DOHH2 (cell line): ENCODE results near the gene OSCAR.

Experiments used
- H3F3A ChIP-seq: fragments of 200-600 bp; sonication (generic), shearing (Covaris generic); 2 replicates; pipeline ENCODE4 v1.6.0; 2016; ENCODE audit warnings: antibody characterized with exemption, mild to moderate bottlenecking; ENCODE audit not compliant: control insufficient read depth, insufficient read depth
- H3K27ac ChIP-seq: fragments of 200-600 bp; sonication (generic); 2 replicates; pipeline ENCODE4 v1.5.1; 2014; ENCODE audit warnings: low read depth, mild to moderate bottlenecking, low read length, moderate library complexity
- H3K27me3 ChIP-seq: fragments of 200-600 bp; sonication (generic); 2 replicates; pipeline ENCODE4 v1.6.1; 2014; ENCODE audit warnings: mild to moderate bottlenecking, low read length, mixed read lengths; ENCODE audit not compliant: control insufficient read depth
- H3K36me3 ChIP-seq: fragments of 200-600 bp; sonication (generic); 2 replicates; pipeline ENCODE4 v1.6.1; 2014; ENCODE audit warnings: mild to moderate bottlenecking, low read length, moderate library complexity, mixed read lengths; ENCODE audit not compliant: control insufficient read depth
- H3K4me1 ChIP-seq: fragments of 200-600 bp; sonication (generic); 2 replicates; pipeline ENCODE4 v1.6.1; 2014; ENCODE audit warnings: mild to moderate bottlenecking, low read length, mixed read lengths; ENCODE audit not compliant: control insufficient read depth
- H3K4me2 ChIP-seq: fragments of 200-600 bp; sonication (generic); 2 replicates; pipeline ENCODE4 v1.6.0; 2014; ENCODE audit warnings: mild to moderate bottlenecking, low read length, moderate library complexity
- H3K4me3 ChIP-seq: fragments of 200-600 bp; sonication (generic); 2 replicates; pipeline ENCODE4 v1.5.1; 2014; ENCODE audit warnings: mild to moderate bottlenecking, low read length, mixed read lengths
- H3K79me2 ChIP-seq: fragments of 200-600 bp; sonication (generic); 2 replicates; pipeline ENCODE4 v1.6.1; 2014; ENCODE audit warnings: mild to moderate bottlenecking, low read length, mixed read lengths; ENCODE audit not compliant: control insufficient read depth
- H3K9me2 ChIP-seq: fragments of 200-600 bp; sonication (generic); replicated peaks from 2 replicates; pipeline ENCODE4 v1.6.1; 2014; ENCODE audit warnings: mild to moderate bottlenecking, low read length, mixed read lengths; ENCODE audit not compliant: control insufficient read depth
- H3K9me3 ChIP-seq: fragments of 200-600 bp; sonication (generic); 2 replicates; pipeline ENCODE4 v1.6.1; 2014; ENCODE audit warnings: antibody characterized with exemption, low read length, mixed read lengths; ENCODE audit not compliant: control insufficient read depth, insufficient read depth
- H4K20me1 ChIP-seq: fragments of 200-600 bp; sonication (generic); 2 replicates; pipeline ENCODE4 v1.6.0; 2014; ENCODE audit warnings: low read depth, mild to moderate bottlenecking, antibody characterized with exemption, low read length, moderate library complexity; ENCODE audit not compliant: control insufficient read depth, insufficient read depth
- CTCF ChIP-seq: fragments of 200-600 bp; sonication (generic); IDR thresholded peaks from one replicate; pipeline ENCODE4 v1.5.1; 2014; ENCODE audit warnings: antibody characterized with exemption, mild to moderate bottlenecking, low read depth, low read length; ENCODE audit not compliant: poor library complexity, severe bottlenecking
- EZH2phosphoT487 ChIP-seq: fragments of 200-600 bp; sonication (generic); IDR thresholded peaks from 2 replicates; pipeline ENCODE4 v1.6.1; 2017; ENCODE audit warnings: borderline replicate concordance, mild to moderate bottlenecking, antibody characterized with exemption, low read length, moderate library complexity, mixed read lengths

The OSCAR gene

GRCh38 chr19:54141356-54141755 lies 40.8 kb upstream of the OSCAR start:
- Histone ChIP-seq H3K4me2 (no peak overlapping the region), H3K9me3 (no peaks in the 10 kb centered on the region), H3K27ac (no peak overlapping the region), H3K79me2 (peaks cover 55% of the 10 kb centered on the region), H3K36me3 (peaks cover 79% of the 10 kb centered on the region), H3K4me1 (peaks cover 14% of the 10 kb centered on the region), H3K4me3 (no peak overlapping the region), H3K9me2 (no peaks in the 10 kb centered on the region), H3K27me3 (no peaks in the 10 kb centered on the region), H4K20me1 (0 out of 2 replicates have a peak, but pooled peaks cover 9% of the 10 kb centered on the region), H3F3A (no peaks in the 10 kb centered on the region)
- no peak for TF ChIP-seq CTCF

GRCh38 chr19:54138489-54139256 lies 38.1 kb upstream of the OSCAR start:
- H3K27me3 ChIP-seq = no peaks in the 10 kb centered on the region
- H3K4me2 ChIP-seq = peak overlapping the region; percentile 64
- peaks cover 52% of the 10 kb centered on the region for H3K36me3 ChIP-seq
- peak overlapping the region; percentile 89 for H3K4me3 ChIP-seq
- H3F3A ChIP-seq = no peaks in the 10 kb centered on the region
- H3K79me2 ChIP-seq = peaks cover 55% of the 10 kb centered on the region
- no peak for TF ChIP-seq EZH2phosphoT487
- TF ChIP-seq CTCF = no peak
- no peaks in the 10 kb centered on the region for H3K9me3 ChIP-seq
- 0 out of 2 replicates have a peak, but pooled peaks cover 9% of the 10 kb centered on the region for H4K20me1 ChIP-seq
- peaks cover 21% of the 10 kb centered on the region for H3K4me1 ChIP-seq
- no peaks in the 10 kb centered on the region for H3K9me2 ChIP-seq
- H3K27ac ChIP-seq = no peak overlapping the region

- Histone ChIP-seq H3K36me3 (peaks cover 45% of the 10 kb centered on the region), H3K4me2 (peak within 1 kb of the TSS; percentile 88), H3K27me3 (no peaks in the 10 kb centered on the region), H4K20me1 (0 out of 2 replicates have a peak, but pooled peaks cover 9% of the 10 kb centered on the region), H3K9me3 (no peaks in the 10 kb centered on the region), H3K9me2 (no peaks in the 10 kb centered on the region), H3F3A (no peaks in the 10 kb centered on the region), H3K27ac (peak within 1 kb of the TSS; percentile 63), H3K4me3 (peak within 1 kb of the TSS; percentile 89), H3K4me1 (peaks cover 21% of the 10 kb centered on the region), H3K79me2 (peaks cover 52% of the 10 kb centered on the region)
- TF ChIP-seq EZH2phosphoT487 (no peak), CTCF (no peak)
Observed at GRCh38 chr19:54137699-54138488, 37.3 kb upstream of the OSCAR start, which contains the start of gene CNOT3. CNOT3 (plus strand) TSS chr19:54137762; CDS start chr19:54142979, 5,217 bp downstream.
